Stimulated activated effector memory CD8-positive, alpha-beta T cell treated with anti-CD3 and anti-CD28 coated beads, Interleukin-12 subunit alpha, Interleukin-12 subunit beta, amount 100 ng/mL, for 72 hours (primary cell): Measurements from ENCODE around the gene ABCF3.
A peak's percentile ranks its signal among the peaks of the same experiment; 100 is the strongest.

ENCODE experiments used
- ATAC-seq: fragments of 150-1000 bp; cut with Tn5 transposase; 2 replicates; pipeline ENCODE4 v1.10.0; 2021
- DNase-seq, 2 donors: peaks; one replicate each; pipeline ENCODE4 v3.0.0; 2021 to 2022; ENCODE audit warnings: low spot score in 2 of 2
- H3K27ac Mint-ChIP-seq: one replicate; pipeline ENCODE4 v1.8.0; 2022; ENCODE audit warnings: mild to moderate bottlenecking, mixed read lengths
- H3K36me3 Mint-ChIP-seq: one replicate; pipeline ENCODE4 v1.8.0; 2022; ENCODE audit warnings: mild to moderate bottlenecking, mixed read lengths
- H3K4me1 Mint-ChIP-seq: one replicate; pipeline ENCODE4 v1.8.0; 2022; ENCODE audit warnings: mixed read lengths
- H3K4me3 Mint-ChIP-seq: one replicate; pipeline ENCODE4 v1.8.0; 2022; ENCODE audit warnings: mild to moderate bottlenecking, mixed read lengths
- H3K9me3 Mint-ChIP-seq: one replicate; pipeline ENCODE4 v1.8.0; 2022; ENCODE audit warnings: mixed read lengths

ABCF3 gene

DNA sequence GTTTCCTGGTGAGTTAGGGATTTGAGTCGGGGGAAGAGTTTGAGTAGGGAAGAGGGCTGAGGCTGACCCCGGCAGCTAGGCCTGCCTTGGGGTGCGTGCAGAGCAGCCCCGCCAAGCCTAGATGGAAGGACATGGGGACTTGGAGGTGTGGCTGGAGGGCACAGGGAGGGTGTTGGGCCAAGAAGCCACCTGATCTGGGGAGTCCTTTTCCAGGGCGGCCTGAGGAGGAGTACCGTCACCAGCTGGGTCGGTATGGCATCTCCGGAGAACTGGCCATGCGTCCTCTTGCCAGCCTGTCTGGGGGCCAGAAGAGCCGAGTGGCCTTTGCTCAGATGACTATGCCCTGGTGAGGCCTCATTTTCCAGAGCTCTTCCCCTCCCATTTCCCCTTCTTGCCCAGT, 6.9 kb downstream of the ABCF3 start:
- peaks cover 80% of the 10 kb centered on the region for H3K36me3 Mint-ChIP-seq
- H3K4me3 Mint-ChIP-seq = no peak overlapping the region
- H3K9me3 Mint-ChIP-seq = no peaks in the 10 kb centered on the region
- H3K4me1 Mint-ChIP-seq = peaks cover 21% of the 10 kb centered on the region
- DNase-seq = no peak
- no peak for ATAC-seq
- H3K27ac Mint-ChIP-seq = peak overlapping the region; percentile 65

DNA sequence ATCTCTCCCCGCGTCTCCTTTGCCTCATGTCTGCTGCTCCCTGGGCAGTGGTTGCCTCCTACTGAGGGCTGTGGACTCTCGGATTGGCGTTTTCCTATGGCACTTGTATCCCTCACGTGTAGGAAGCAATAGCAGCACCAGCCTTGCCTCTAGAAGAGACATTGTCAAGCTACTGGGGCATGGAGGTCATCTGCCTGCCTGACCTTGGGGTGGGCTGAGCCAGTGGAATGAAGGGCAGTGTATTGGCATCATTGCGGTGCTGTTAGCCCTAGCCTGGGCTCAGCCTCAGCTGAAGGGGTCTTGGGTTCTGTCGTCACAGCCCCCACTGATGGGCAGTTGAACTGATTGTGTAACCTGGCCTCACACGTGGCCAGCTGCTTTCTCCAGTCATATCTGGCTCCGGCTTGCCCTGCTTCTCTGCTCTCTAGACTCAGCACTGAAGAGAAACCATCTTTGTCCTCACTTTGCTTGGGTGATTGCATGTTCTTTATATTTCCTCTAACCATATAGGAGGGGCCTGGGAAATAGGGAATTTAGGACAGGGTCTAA, 8.1 kb downstream of the ABCF3 start:
- ATAC-seq = no peak
- H3K4me1 Mint-ChIP-seq = peaks cover 10% of the 10 kb centered on the region
- no peaks in the 10 kb centered on the region for H3K9me3 Mint-ChIP-seq
- H3K36me3 Mint-ChIP-seq = peaks cover 68% of the 10 kb centered on the region
- no peak for DNase-seq
- no peak overlapping the region for H3K27ac Mint-ChIP-seq
- no peak overlapping the region for H3K4me3 Mint-ChIP-seq

DNA sequence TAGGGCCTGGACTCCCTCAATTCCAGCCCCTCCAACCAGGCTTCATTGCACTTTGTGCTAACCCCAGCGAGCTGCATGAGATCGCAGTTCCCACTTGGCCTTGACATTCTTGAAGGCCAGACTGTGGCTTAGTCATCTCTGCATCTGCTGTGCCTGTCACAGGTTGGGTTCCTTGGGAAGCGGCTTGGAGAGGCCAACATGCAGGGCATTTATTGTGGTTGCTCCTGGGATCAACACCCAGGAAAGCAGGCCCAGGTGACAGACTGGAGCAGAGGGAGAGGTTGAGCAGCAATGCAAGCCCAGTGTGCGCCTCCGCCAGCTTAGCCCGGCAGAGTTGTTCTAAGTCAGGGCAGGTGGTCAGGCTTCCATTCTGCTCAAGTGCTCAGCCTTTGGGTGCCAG, 10.5 kb downstream of the ABCF3 start:
- Mint-ChIP-seq H3K4me1 (no peaks in the 10 kb centered on the region), H3K36me3 (peaks cover 44% of the 10 kb centered on the region), H3K4me3 (no peak overlapping the region), H3K9me3 (no peaks in the 10 kb centered on the region), H3K27ac (no peak overlapping the region)
- DNase-seq = no peak
- peak; percentile 29 for ATAC-seq

DNA sequence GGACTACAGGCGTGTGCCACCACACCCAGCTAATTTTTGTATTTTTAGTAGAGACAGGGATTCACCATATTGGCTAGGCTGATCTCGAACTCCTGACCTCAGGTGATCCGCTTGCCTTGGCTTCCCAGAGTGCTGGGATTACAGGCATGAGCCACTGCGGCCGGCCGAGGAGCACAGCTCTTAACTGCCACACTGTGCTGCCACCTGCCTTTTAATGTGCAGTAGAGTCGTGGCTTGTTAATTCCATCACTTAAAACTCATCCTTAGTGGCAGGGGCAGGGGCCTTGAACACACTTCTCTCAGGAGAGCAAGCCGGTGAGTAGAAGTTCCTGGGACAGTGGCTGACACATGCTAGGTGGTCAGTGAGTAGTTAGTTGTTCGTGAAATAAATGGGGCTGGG, 12.5 kb downstream of the ABCF3 start:
- DNase-seq (no peak), ATAC-seq (no peak)
- H3K4me3 Mint-ChIP-seq = no peak overlapping the region
- peaks cover 24% of the 10 kb centered on the region for H3K36me3 Mint-ChIP-seq
- H3K4me1 Mint-ChIP-seq = no peaks in the 10 kb centered on the region
- no peaks in the 10 kb centered on the region for H3K9me3 Mint-ChIP-seq
- H3K27ac Mint-ChIP-seq = no peak overlapping the region

DNA sequence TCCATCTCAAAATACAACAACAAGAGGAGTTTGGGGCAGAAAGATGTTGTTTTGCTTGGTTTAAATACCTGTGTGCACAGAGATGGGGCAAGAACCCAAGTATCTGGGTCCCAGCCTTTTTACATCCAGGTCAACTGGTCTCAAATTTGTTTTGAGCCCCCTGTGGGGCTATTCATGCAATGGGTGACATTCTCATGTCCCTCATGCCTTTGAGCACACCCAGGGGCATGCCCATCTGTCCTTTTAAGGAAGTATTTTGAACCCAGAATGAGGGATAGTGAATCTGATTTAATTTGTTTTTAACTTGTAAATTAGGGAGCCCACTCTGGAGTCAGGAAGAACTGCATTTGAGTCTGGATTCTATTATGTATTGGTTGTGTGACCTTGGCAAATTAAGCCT, 14.8 kb downstream of the ABCF3 start:
- H3K36me3 Mint-ChIP-seq = peaks cover under 1% of the 10 kb centered on the region

DNA sequence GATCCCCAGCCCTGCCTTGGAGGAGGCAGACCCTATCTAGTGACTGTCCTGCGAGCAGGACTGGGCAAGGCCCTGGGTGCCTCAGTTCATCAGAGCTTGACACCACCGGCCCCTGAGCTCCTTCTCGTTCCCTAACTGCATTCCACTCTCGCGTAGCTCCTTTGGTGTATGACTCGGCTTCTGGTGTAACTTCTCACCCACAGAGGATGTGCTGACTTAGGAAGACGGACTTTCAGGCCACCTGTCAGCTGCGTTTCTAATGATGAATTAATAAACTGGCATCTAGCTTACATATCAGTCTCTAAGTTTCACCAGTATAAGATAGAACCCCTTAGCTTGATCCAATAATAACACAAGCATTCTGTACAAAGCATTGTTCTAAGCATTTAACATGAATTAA, 17.5 kb downstream of the ABCF3 start:
- H3K27ac Mint-ChIP-seq = no peak overlapping the region
- no peaks in the 10 kb centered on the region for H3K36me3 Mint-ChIP-seq
- H3K4me1 Mint-ChIP-seq = no peaks in the 10 kb centered on the region
- DNase-seq (no peak), ATAC-seq (no peak)
- no peaks in the 10 kb centered on the region for H3K9me3 Mint-ChIP-seq
- H3K4me3 Mint-ChIP-seq = no peak overlapping the region

More for the DNA sequence above, 14.8 kb downstream of the ABCF3 start:
- no peak overlapping the region for H3K4me3 Mint-ChIP-seq
- DNase-seq (no peak), ATAC-seq (no peak)
- H3K4me1 Mint-ChIP-seq = no peaks in the 10 kb centered on the region
- no peak overlapping the region for H3K27ac Mint-ChIP-seq
- no peaks in the 10 kb centered on the region for H3K9me3 Mint-ChIP-seq

DNA sequence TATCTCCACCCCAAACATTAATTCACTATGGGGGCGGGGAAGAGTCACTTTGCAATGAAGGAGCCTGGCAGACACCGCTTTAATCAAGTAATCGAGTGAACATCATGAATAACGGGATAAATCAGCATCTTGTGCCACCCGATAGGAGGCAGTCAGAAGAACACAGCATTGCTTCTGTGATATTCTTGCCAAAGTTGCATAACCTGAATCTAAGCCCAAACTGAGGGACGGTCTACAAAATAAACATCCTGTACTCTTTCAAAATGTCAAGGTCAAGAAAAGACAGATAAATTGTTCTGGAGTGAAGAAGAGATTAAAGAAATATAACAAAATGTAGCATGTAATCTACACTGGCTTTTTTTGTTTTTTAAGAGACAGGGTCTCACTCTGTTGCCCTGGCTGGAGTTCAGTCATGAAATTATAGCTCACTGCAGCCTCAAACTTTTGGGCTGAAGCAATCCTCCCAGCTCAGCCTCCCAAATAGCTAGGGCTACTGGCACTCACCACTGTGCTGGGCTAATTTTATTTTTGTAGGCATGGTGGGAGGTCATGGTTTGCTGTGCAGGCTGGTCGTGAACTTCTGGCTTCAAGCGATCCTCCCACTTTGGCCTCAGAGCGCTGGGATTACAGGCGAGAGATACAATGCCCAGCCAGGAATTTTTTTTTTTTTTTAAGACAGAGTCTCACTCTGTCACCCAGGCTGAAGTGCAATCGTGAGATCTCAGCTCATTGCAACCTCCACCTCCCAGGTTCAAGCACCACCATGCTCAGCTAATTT, 23.3 kb downstream of the ABCF3 start:
- no peaks in the 10 kb centered on the region for H3K9me3 Mint-ChIP-seq
- H3K27ac Mint-ChIP-seq = no peak overlapping the region
- DNase-seq (no peak), ATAC-seq (no peak)
- no peak overlapping the region for H3K4me3 Mint-ChIP-seq
- H3K36me3 Mint-ChIP-seq = no peaks in the 10 kb centered on the region
- H3K4me1 Mint-ChIP-seq = no peaks in the 10 kb centered on the region

DNA sequence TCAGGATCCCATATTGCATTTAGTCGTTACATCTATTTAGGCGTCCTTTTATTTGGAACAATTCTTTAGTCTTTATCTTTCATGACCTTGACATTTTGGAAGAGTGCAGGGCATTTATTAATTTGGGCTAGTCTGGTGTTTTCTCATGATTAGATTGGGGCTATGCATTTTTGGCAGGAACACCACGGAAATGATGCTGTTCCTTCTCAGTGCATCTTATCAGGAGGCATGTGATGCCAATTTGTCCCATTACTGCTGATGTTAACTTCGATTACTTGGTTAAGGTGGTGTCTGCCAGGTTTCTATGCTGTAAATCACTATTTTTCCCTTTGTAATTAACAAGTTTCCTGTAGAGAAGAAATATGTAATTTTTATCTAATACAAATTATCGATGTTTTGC, 25.3 kb downstream of the ABCF3 start:
- DNase-seq (no peak), ATAC-seq (no peak)
- Mint-ChIP-seq H3K36me3 (no peaks in the 10 kb centered on the region), H3K4me1 (no peaks in the 10 kb centered on the region), H3K27ac (no peak overlapping the region), H3K9me3 (no peaks in the 10 kb centered on the region), H3K4me3 (no peak overlapping the region)

DNA sequence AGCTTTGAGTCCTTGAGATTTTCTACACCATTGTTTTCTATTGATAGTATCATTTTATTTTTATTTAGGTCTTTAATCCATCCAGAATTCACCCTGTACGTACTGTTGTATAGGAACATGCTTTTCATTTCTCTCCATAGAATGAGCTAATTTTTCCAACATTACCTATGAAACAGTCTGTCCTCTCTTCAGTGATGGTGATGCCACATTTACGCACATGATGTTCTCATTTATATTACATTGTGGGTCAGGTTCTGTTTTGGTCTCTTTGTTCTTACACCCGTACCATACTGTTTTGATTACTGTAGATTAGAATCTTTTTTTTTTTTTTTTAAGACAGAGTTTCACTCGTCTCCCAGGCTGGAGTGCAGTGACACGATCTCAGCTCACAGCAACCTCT, 25.7 kb downstream of the ABCF3 start:
- DNase-seq (no peak), ATAC-seq (no peak)
- Mint-ChIP-seq H3K9me3 (no peaks in the 10 kb centered on the region), H3K4me3 (no peak overlapping the region), H3K36me3 (no peaks in the 10 kb centered on the region), H3K27ac (no peak overlapping the region), H3K4me1 (no peaks in the 10 kb centered on the region)

DNA sequence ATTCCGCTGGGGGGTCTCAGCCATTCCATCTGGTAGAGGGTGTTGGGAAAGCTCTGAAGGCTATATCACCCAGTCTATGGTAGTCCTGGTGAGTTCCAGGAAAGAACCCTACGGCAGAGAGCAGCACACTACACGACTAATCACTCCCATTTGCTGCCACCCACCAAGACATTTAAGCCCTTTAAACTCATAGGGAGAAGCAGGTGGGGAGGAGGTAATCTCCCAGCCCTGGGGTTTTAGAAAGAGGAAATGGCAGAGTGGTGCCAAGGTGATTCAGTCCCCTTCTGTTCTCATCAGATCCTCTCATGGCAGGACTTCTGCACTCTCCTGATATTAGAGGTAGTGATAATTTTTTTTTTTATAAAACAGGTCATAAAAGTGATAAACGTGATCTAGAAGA, 32.8 kb downstream of the ABCF3 start:
- no peaks in the 10 kb centered on the region for H3K36me3 Mint-ChIP-seq
- H3K9me3 Mint-ChIP-seq = no peaks in the 10 kb centered on the region
- DNase-seq (no peak), ATAC-seq (no peak)
- H3K27ac Mint-ChIP-seq = no peak overlapping the region
- no peak overlapping the region for H3K4me3 Mint-ChIP-seq
- no peaks in the 10 kb centered on the region for H3K4me1 Mint-ChIP-seq

DNA sequence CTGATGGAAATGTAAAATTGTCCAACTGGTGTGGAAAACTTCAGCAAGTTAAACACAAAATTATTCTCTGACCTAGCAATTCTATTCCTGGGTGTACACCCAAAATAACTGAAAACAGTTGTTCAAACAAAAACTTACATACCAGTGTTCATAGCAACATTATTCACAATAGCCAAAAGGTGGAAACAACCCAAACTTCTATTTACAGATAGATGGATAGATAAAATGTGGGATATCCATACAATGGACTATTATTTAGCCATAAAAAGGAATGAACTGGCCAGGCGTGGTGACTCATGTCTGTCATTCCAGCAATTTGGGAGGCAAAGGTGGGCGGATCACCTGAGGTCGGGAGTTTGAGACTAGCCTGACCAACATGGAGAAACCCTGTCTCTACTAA, 36.5 kb downstream of the ABCF3 start:
- ATAC-seq (no peak), DNase-seq (no peak)
- Mint-ChIP-seq H3K4me1 (no peaks in the 10 kb centered on the region), H3K4me3 (no peak overlapping the region), H3K27ac (no peak overlapping the region), H3K36me3 (no peaks in the 10 kb centered on the region), H3K9me3 (no peaks in the 10 kb centered on the region)

DNA sequence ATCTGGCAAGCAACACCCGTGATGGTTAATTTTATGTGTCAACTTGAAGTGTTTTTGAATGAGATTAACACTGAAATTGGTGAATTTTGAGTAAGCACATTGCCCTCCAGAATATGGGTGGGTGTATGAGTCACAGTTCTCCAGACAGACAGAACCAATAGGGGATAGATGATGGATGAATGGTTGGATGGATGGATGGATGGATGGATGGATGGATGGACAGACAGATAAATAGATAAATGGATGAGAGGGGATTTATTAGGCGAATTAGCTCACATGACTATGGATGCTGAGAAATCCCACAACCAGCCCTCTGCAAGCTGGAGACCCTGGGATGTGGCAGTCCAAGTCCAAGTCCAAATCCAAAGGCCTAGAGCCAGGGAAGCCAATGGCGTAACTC, 37.9 kb downstream of the ABCF3 start:
- no peak for DNase-seq
- H3K9me3 Mint-ChIP-seq = no peaks in the 10 kb centered on the region
- no peak for ATAC-seq
- H3K36me3 Mint-ChIP-seq = no peaks in the 10 kb centered on the region
- no peak overlapping the region for H3K4me3 Mint-ChIP-seq
- peaks cover 4% of the 10 kb centered on the region for H3K4me1 Mint-ChIP-seq
- H3K27ac Mint-ChIP-seq = no peak overlapping the region

DNA sequence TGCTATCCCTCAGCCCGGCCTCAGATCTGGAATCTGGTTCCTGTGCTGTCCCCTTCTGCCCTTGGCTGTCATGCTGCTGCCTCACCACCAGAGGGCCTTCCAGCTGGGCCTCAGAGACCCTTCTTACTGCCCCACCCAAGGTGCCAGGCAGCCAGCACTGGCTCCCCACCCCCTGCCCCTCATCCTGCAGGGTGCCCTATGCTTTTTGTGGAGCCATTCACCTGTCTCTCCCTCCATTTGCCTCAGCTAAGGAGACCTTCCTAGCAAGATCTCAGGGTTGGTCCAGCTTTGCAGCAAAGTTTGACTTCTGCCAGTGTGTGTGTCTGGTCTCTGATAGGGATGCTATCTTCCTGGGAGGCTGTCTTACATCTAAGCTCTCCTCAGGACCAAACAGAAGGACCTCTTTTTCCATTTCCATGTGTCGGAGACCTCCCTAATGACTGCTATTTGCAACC, 41.5 kb downstream of the ABCF3 start:
- peak; percentile 57 for ATAC-seq
- no peak overlapping the region for H3K27ac Mint-ChIP-seq

DNA sequence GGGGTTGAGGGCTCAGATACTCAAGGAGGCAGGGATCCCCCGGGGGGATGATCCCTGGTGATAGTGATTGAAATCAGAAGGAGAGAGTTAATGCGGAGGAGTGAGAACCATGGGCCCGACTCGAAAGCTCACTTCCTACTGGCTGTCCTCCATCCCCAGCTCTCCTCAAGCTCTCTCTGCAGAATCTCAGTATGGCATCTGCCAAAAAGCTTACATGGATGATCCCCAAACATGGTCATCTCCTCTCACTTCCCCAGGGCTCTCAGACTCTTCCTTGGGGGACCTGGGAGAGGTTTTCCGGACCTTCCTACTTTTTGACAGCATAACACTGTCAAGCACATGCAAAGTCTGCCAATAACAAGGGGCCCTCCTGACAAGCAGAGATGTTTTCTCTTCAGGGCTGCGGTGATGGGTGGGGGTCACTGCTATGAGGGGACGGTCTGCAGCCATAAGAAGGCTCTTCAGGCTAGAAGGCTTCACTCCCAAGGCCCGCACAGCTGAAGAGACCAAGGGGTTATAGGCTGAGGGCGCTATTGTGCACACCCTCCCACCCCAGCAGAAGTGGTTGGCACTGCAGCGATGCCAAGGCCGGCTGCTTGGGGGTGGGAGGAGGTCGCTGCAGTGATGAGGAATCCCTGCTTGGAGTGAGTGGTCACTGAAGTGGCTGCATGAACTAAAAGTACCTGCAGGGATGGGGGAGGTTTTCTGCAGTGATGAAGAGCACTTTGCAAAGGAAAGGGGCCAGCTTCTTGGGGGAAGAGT, 42.6 kb downstream of the ABCF3 start:
- Mint-ChIP-seq H3K4me1 (peaks cover 15% of the 10 kb centered on the region), H3K9me3 (no peaks in the 10 kb centered on the region), H3K36me3 (no peaks in the 10 kb centered on the region), H3K4me3 (peak overlapping the region; percentile 75), H3K27ac (no peak overlapping the region)
- ATAC-seq (no peak), DNase-seq (no peak)

More for the DNA sequence above, 41.5 kb downstream of the ABCF3 start:
- Mint-ChIP-seq H3K4me1 (peaks cover 15% of the 10 kb centered on the region), H3K36me3 (no peaks in the 10 kb centered on the region), H3K9me3 (no peaks in the 10 kb centered on the region), H3K4me3 (no peak overlapping the region)
- peak; percentile 53 to 74 for DNase-seq

DNA sequence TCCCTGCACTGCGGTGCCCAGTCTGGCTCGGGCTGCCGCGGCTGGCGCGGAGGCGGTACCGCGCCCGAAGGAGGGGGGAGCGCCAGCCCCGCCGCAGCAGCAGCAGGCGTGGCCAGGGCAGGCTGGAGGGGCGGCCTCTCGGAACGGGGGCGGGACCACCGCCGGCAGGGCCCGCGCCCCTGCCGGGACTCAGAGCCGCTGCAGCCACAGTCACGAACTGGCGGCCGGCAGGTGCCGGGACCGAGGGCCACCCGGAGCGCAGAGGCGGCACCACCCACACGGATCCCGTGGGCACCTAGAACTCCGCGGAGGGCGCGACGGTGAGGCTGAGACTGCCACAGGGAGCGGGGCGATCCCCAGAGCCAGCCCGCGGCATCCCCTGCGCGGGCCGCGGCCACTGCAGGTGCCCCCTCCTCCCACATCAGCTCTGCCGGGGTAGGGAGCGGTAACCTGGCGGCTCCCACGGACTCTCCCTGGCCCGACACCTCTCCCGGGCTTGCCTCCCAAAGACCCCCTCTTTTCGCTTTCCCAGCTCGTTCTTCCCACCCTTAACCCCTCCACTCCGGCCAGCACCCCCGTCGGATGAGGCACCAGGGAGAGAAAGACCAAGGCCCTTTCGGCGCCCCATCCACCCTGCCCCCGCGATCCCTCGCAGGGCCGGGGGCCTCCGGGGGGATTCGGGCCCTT, 43.5 kb downstream of the ABCF3 start, which contains the start of gene VWA5B2:
VWA5B2 (plus strand) TSS at position 192 of the 687 bp plus-strand sequence. CDS start 944 bp downstream, outside the sequence.
- peak; percentile 92 for ATAC-seq
- peak; percentile 51 to 80 for DNase-seq
- peaks cover 15% of the 10 kb centered on the region for H3K4me1 Mint-ChIP-seq
- no peak within 1 kb of the TSS for H3K27ac Mint-ChIP-seq
- no peaks in the 10 kb centered on the region for H3K36me3 Mint-ChIP-seq
- H3K4me3 Mint-ChIP-seq = peak within 1 kb of the TSS; percentile 75
- H3K9me3 Mint-ChIP-seq = no peaks in the 10 kb centered on the region
